ENCODE data around the gene OPCML. TPM values are rescaled to one million over a fixed set of nuclear protein-coding genes. Genes with fewer than 3 reads are reported as not detected.

Gene OPCML
- total RNA-seq, 1 donor from 2014 or later: 1.7 TPM

- no peak overlapping the region for H3K4me3 Mint-ChIP-seq (ENCODE audit: low read depth)
- no peak for TF ChIP-seq CTCF (IDR thresholded peaks at IDR 0.05; ENCODE audit: unreplicated experiment)
- no peaks in the 10 kb centered on the region for H3K36me3 Mint-ChIP-seq (ENCODE audit: insufficient read depth)
- no peak for DNase-seq (ENCODE audit: low spot score, unreplicated experiment)
- H3K27me3 Mint-ChIP-seq: peaks cover 58% of the 10 kb centered on the region
- peaks cover 2% of the 10 kb centered on the region for H3K4me1 Mint-ChIP-seq (ENCODE audit: low read depth)
- no peak overlapping the region for H3K27ac Mint-ChIP-seq
- no peaks in the 10 kb centered on the region for H3K9me3 Mint-ChIP-seq (ENCODE audit: low read depth)
These were observed 1107.9 kb downstream of the OPCML start for GRCh38 chr11:132424433-132424832.

GRCh38 chr11:132423266-132423665 lies 1109.0 kb downstream of the OPCML start:
- H3K27me3 Mint-ChIP-seq: peaks cover 51% of the 10 kb centered on the region
- no peak for DNase-seq (ENCODE audit: low spot score, unreplicated experiment)
- H3K4me1 Mint-ChIP-seq (ENCODE audit: low read depth): no peaks in the 10 kb centered on the region
- no peak for TF ChIP-seq CTCF (IDR thresholded peaks at IDR 0.05; ENCODE audit: unreplicated experiment)
- no peak overlapping the region for H3K27ac Mint-ChIP-seq
- no peak overlapping the region for H3K4me3 Mint-ChIP-seq (ENCODE audit: low read depth)
- no peaks in the 10 kb centered on the region for H3K36me3 Mint-ChIP-seq (ENCODE audit: insufficient read depth)
- no peaks in the 10 kb centered on the region for H3K9me3 Mint-ChIP-seq (ENCODE audit: low read depth)

- no peak for DNase-seq (ENCODE audit: low spot score, unreplicated experiment)
- Mint-ChIP-seq H3K27me3 (peaks cover 51% of the 10 kb centered on the region), H3K27ac (no peak overlapping the region), H3K9me3 (ENCODE audit: low read depth) (no peaks in the 10 kb centered on the region), H3K4me1 (ENCODE audit: low read depth) (no peaks in the 10 kb centered on the region), H3K36me3 (ENCODE audit: insufficient read depth) (no peaks in the 10 kb centered on the region), H3K4me3 (ENCODE audit: low read depth) (no peak overlapping the region)
- no peak for TF ChIP-seq CTCF (IDR thresholded peaks at IDR 0.05; ENCODE audit: unreplicated experiment)
These were observed 1109.6 kb downstream of the OPCML start for GRCh38 chr11:132422722-132423121.

- no peak for TF ChIP-seq CTCF (IDR thresholded peaks at IDR 0.05; ENCODE audit: unreplicated experiment)
- H3K9me3 Mint-ChIP-seq (ENCODE audit: low read depth): no peaks in the 10 kb centered on the region
- H3K27ac Mint-ChIP-seq: no peak overlapping the region
- H3K36me3 Mint-ChIP-seq (ENCODE audit: insufficient read depth): no peaks in the 10 kb centered on the region
- DNase-seq (ENCODE audit: low spot score, unreplicated experiment): no peak
- peaks cover 52% of the 10 kb centered on the region for H3K27me3 Mint-ChIP-seq
- no peak overlapping the region for H3K4me3 Mint-ChIP-seq (ENCODE audit: low read depth)
- H3K4me1 Mint-ChIP-seq (ENCODE audit: low read depth): no peaks in the 10 kb centered on the region
These were observed 1110.7 kb downstream of the OPCML start for GRCh38 chr11:132421555-132421954.

- DNase-seq (ENCODE audit: low spot score, unreplicated experiment): no peak
- peaks cover 4% of the 10 kb centered on the region for H3K4me1 Mint-ChIP-seq (ENCODE audit: low read depth)
- no peak for TF ChIP-seq CTCF (IDR thresholded peaks at IDR 0.05; ENCODE audit: unreplicated experiment)
- no peak overlapping the region for H3K4me3 Mint-ChIP-seq (ENCODE audit: low read depth)
- H3K27me3 Mint-ChIP-seq: peaks cover 76% of the 10 kb centered on the region
- no peaks in the 10 kb centered on the region for H3K9me3 Mint-ChIP-seq (ENCODE audit: low read depth)
- H3K27ac Mint-ChIP-seq: no peak overlapping the region
- H3K36me3 Mint-ChIP-seq (ENCODE audit: insufficient read depth): no peaks in the 10 kb centered on the region
These were observed 1117.8 kb downstream of the OPCML start for GRCh38 chr11:132414451-132414850.
